Smooth muscle cell (in vitro differentiated cells): Measurements from ENCODE around the gene SFXN4. TPM values are rescaled to one million over a fixed set of nuclear protein-coding genes. Genes with fewer than 3 reads are reported as not detected.
"Not testable (repeated sequence)": the region's sequence is repeated elsewhere in the genome, so short reads cannot be mapped to it uniquely, and the experiment has no call there.

ENCODE experiments used
- DNase-seq: peaks from one replicate; lab custom pipeline; 2025; ENCODE audit not compliant: unreplicated experiment; lab: John Stamatoyannopoulos, UW
- H2AFZ ChIP-seq: fragments of 200-600 bp; sonication (generic); 2 replicates; pipeline ENCODE4 v1.6.0; 2016; ENCODE audit warnings: antibody characterized with exemption, low read depth, mild to moderate bottlenecking
- H3F3A ChIP-seq: fragments of 200-600 bp; sonication (generic); 2 replicates; pipeline ENCODE4 v1.6.0; 2017; ENCODE audit warnings: antibody characterized with exemption, low read depth
- H3K27ac ChIP-seq: fragments of 200-600 bp; sonication (generic); 2 replicates; pipeline ENCODE4 v1.5.1; 2016; ENCODE audit warnings: low read depth, mild to moderate bottlenecking
- H3K27me3 ChIP-seq: fragments of 200-600 bp; sonication (generic); 2 replicates; pipeline ENCODE4 v1.6.1; 2016; ENCODE audit warnings: low read depth, mild to moderate bottlenecking
- H3K36me3 ChIP-seq: fragments of 200-600 bp; sonication (generic); 2 replicates; pipeline ENCODE4 v1.5.1; 2016; ENCODE audit warnings: low read depth
- H3K4me1 ChIP-seq: fragments of 200-600 bp; sonication (generic); 2 replicates; pipeline ENCODE4 v1.5.1; 2016; ENCODE audit warnings: low read depth
- H3K4me2 ChIP-seq: fragments of 200-600 bp; sonication (generic); 2 replicates; pipeline ENCODE4 v1.6.0; 2016; ENCODE audit warnings: mild to moderate bottlenecking
- H3K4me3 ChIP-seq: fragments of 200-600 bp; sonication (generic); 2 replicates; pipeline ENCODE4 v1.5.1; 2016; ENCODE audit warnings: mild to moderate bottlenecking
- H3K79me2 ChIP-seq: fragments of 200-600 bp; sonication (generic); 2 replicates; pipeline ENCODE4 v1.6.0; 2016; ENCODE audit warnings: low read depth, mild to moderate bottlenecking
- H3K9ac ChIP-seq: fragments of 200-600 bp; sonication (generic); 2 replicates; pipeline ENCODE4 v1.6.0; 2016; ENCODE audit warnings: low read depth
- H3K9me3 ChIP-seq: fragments of 200-600 bp; sonication (generic); replicated peaks from 2 replicates; pipeline ENCODE4 v1.5.1; 2016; ENCODE audit warnings: low read depth
- H4K20me1 ChIP-seq: fragments of 200-600 bp; sonication (generic); 2 replicates; pipeline ENCODE4 v1.6.0; 2016; ENCODE audit warnings: low read depth
- CTCF ChIP-seq: fragments of 200-600 bp; sonication (generic); IDR thresholded peaks from 2 replicates; pipeline ENCODE4 v1.5.1; 2017; ENCODE audit warnings: borderline replicate concordance, mild to moderate bottlenecking, antibody characterized with exemption; ENCODE audit not compliant: insufficient read depth, poor library complexity, severe bottlenecking
- WGBS: methylation state at CpG from one replicate; pipeline ENCODE4 v1.1.7; 2016; ENCODE audit warnings: low lambda C conversion rate; 5-methylcytosine and 5-hydroxymethylcytosine counted together
- polyA plus RNA-seq: library from polyadenylated mRNA; unstranded; fragments of >200 nt; fragmentation: Nextera tagmentation; extraction: Ambion mirVana; gene quantifications from 2 replicates; pipeline ENCODE4 v1.2.1, GENCODE V29; 2016
- total RNA-seq: library from RNA; depleted of rRNA; stranded (reverse); fragments of >200 nt; gene quantifications from 2 replicates; pipeline ENCODE4 v1.2.3, GENCODE V29; 2014

SFXN4 gene
- total and polyA plus RNA-seq, 2 experiments from 2014 or later, result 12.2 to 16.2 TPM

GRCh38 chr10:119189811-119190282 is 24.3 kb upstream of the SFXN4 start:
- no peak for DNase-seq
- H3K4me2 ChIP-seq, result peak overlapping the region; percentile 58

GRCh38 chr10:119183664-119184412 is 18.3 kb upstream of the SFXN4 start:
- WGBS, result 94% methylated on average over 9 of the region's 9 CpGs
- Histone ChIP-seq H3K4me2 (no peak overlapping the region), H3K27me3 (no peaks in the 10 kb centered on the region), H3K79me2 (no peaks in the 10 kb centered on the region), H3F3A (peaks cover under 1% of the 10 kb centered on the region), H3K4me1 (peaks cover 3% of the 10 kb centered on the region), H3K27ac (no peak overlapping the region), H4K20me1 (no peaks in the 10 kb centered on the region), H3K9me3 (no peaks in the 10 kb centered on the region), H2AFZ (no peak overlapping the region), H3K36me3 (no peaks in the 10 kb centered on the region), H3K4me3 (no peak overlapping the region), H3K9ac (no peak overlapping the region)
- no peak for DNase-seq
- TF ChIP-seq CTCF, result no peak

More at GRCh38 chr10:119189811-119190282, 24.3 kb upstream of the SFXN4 start:
- Histone ChIP-seq H3K4me3 (no peak overlapping the region), H3K27ac (peak overlapping the region; percentile 83), H3K9me3 (no peaks in the 10 kb centered on the region), H3F3A (peaks cover 18% of the 10 kb centered on the region), H4K20me1 (no peaks in the 10 kb centered on the region), H3K27me3 (no peaks in the 10 kb centered on the region), H3K4me1 (peaks cover 10% of the 10 kb centered on the region), H3K79me2 (no peaks in the 10 kb centered on the region), H3K9ac (peak overlapping the region; percentile 9), H2AFZ (no peak overlapping the region), H3K36me3 (no peaks in the 10 kb centered on the region)
- WGBS, result 17% methylated on average over 3 of the region's 3 CpGs
- TF ChIP-seq CTCF, result no peak

- not testable (repeated sequence) for H3K4me2 ChIP-seq, H3F3A ChIP-seq, H2AFZ ChIP-seq, DNase-seq, H3K9me3 ChIP-seq, H3K36me3 ChIP-seq, H3K27me3 ChIP-seq, H3K27ac ChIP-seq, H3K4me3 ChIP-seq, H4K20me1 ChIP-seq, H3K9ac ChIP-seq
- 99% methylated on average over 7 of the region's 7 CpGs for WGBS
- Histone ChIP-seq H3K79me2 (peaks cover 22% of the 10 kb centered on the region), H3K4me1 (peaks cover 15% of the 10 kb centered on the region)
Observed at GRCh38 chr10:119180850-119181400, 15.4 kb upstream of the SFXN4 start.

GRCh38 chr10:119178372-119179119 is 13.0 kb upstream of the SFXN4 start, which contains the start of gene PRDX3:
Gene PRDX3, minus strand, starts transcription at chr10:119178812. Its CDS starts 22 bp downstream, at chr10:119178790.
- no peak for TF ChIP-seq CTCF
- H3K4me2 ChIP-seq, result peak within 1 kb of the TSS; percentile 96
- peaks cover 4% of the 10 kb centered on the region for H4K20me1 ChIP-seq
- peak within 1 kb of the TSS; percentile 81 for H3K27ac ChIP-seq
- no peaks in the 10 kb centered on the region for H3K27me3 ChIP-seq
- peak within 1 kb of the TSS; percentile 79 for H3K9ac ChIP-seq
- no peaks in the 10 kb centered on the region for H3K9me3 ChIP-seq
- H3K79me2 ChIP-seq, result peaks cover 44% of the 10 kb centered on the region
- WGBS, result 1% methylated on average over 42 of the region's 45 CpGs
- H3F3A ChIP-seq, result peaks cover 6% of the 10 kb centered on the region
- H3K4me1 ChIP-seq, result peaks cover 15% of the 10 kb centered on the region
- H3K4me3 ChIP-seq, result peak within 1 kb of the TSS; percentile 75
- no peaks in the 10 kb centered on the region for H3K36me3 ChIP-seq
- H2AFZ ChIP-seq, result peak within 1 kb of the TSS; percentile 82
- DNase-seq, result peak; percentile 91
